Measurements from ENCODE around the gene CD55.

The CD55 gene

DNA sequence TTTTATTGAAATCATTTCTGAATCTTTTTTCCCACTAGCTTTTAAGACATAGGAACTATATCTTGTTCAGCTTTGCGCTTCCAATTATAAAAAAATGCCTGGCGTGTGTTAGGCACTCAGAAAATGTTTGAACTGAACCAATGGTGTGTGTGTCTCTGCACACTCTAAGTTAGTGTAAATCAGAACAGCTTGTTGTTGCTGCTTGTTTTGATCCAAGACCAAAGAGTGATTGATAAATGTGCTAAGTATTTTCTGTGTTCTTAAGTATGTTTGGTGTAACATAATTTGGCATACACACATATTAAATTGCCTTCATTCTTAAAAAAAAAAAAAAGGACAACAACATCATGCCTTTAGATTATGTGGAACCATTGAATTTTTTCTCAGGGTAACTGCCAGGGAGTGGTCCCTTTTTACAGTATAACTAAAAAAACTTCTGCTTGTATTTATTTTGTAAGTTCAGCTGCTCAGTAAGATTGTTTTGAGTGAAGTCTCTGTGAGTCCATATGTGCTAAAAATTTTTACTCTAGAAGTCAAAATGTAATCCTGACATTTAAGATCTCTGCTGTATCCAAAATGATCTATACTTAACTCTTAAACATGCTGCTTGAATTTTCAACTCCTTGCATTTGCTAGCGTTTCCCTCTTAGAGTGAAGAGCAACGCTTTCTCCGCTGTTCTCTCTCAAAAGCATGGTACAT is 8.7 kb downstream of the CD55 start:
- no peak for DNase-seq

DNA sequence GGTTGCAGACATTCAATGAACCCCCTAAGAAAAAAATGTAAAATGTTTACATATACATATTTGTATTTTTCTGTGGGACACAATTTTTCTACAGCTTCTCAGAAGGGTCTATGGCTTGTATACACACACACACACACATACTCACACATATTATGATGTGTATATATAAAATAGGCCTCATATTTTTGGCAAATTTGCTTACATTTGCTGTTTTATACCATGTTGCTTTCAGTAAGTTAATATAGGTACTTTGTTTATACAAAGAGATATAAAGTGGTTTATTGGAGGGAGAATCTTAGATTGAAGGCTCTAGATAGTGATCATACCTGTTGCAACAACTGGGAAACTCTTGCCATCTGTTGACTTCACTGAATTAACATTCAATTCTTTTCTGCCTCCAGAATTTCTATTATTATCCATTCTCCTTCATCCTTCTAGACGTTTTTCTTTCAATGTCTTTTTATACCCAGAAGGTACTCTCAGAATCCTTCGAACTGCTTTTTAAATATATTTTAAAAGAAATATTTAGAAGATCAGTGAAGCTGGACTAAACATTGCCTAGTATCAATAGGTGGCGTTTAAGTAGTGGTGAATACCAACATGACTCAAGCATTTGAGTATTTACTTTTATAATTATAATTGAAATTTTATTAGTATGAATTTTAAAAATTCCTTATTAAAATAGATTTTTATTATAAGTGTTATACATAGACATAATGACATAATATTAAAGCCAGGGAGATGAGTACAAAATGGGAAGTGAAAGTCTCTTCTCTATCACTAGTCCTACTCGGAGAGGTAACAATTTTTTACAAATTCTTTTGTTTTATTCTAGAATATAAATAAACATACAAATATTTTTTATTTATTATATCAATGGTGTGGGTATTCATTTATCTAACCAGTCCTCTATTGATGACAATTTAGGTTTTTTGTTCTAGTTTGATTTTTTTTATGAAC is 10.2 kb downstream of the CD55 start:
- DNase-seq = no peak

DNA sequence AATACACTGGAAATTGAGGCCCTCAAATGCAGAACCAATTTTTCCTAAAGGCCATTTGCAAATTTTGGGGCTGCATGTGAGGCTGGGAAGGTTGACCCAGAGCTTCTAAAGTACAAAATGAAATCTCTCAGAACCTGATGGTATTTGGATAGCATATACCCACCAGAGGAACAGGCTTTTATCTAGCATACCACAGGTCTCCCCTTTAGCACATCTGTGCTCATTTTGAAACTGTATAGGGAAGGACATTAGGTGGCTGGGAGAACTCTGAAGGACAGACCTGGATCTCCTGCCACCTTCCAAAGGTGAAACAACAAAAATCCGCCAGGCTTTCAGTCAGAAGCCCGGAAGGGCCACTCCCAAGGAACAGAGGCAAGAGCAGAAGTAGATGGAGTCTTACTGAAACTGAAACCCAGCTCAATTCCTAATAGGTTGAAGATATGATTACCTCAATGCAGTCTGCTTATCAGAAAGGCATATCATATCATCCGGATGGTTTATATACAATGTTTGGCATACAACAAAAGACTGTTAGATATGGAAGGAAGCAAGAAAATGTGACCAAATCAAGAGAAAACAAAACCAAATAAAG is 11.6 kb downstream of the CD55 start:
- no peak for DNase-seq

DNA sequence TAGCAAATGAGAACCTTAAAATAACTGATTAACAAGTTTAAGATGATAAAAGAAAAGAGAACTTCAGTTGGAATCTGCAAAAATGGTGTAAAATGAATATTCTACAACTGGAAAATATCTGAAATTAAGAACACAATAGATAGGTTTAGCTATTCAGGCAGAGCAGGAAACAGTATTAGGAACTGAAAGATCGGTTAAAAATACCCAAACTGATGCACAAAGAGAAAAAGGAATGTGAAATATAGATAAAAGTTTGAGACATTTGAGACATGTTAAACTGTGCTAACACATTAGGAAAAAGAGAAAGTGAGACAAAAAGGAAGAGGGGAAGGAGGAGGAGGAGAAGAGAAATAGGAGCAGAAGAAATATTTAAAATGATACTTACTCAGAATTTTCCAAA is 12.1 kb downstream of the CD55 start:
- no peak for DNase-seq

DNA sequence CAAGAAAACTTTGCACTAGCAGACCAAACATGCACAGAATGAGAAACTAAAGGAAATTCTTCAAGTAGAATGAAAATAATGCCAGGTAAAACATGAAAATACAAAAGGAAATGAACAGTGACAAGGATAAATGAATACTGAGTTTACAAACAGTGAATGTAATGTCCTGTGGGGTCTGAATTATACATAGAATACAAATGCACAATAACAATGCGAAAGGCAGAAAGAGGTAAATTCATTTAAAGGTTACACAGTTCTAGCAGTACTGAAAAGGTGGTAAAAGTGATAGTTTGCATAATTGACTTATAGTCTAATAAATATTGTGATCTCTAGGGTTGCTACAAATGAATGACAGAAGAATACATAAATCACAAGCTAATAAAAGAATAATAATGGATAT is 12.9 kb downstream of the CD55 start:
- DNase-seq = no peak

DNA sequence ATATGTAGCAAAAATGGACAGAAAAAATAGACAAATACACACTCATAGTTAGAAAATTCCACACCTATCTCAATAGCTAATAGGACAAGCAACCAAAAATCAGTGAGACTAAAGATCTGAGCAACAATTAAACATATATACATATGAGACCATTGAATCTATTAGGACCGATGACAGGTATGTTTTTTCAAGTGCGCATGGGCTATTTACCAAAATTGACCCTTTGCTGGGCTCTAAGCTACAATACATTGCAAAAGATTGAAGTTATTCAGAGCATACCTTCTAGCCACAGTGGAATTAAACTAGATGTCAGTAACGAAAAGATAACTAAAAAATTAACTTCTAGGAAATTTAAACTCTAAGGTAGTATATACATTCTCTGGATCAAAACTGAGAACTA is 13.7 kb downstream of the CD55 start:
- DNase-seq = no peak

DNA sequence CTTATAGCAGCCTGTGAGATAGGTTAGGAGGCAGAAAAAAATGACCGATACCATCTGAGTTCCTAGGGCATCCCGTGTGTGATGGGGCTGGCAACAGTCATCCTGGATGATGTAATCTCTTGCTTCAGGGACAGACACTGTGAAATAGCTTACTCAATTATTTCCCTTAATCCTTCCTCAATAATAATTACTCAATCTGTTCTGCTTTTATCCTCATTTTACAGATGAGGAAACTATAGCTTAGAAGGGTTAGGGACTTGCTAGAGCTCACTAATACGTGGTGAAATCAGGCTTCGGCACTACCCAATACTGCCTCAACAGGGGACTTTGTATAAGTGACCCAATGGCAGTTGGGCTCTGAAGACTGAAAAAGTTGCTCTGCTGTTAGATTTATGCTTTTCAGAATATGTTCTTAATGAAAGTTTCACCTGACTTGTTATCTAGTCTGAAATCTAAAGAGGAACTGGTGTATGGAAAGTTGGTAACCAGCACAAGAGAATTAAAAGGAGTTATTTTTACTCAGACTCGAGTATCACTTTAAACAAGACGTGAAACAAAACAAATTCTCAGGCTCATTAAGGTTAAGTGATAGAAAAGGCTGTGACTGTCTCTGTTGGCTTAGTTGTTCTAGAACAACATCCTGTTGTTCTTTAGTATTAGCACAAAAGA is 14.4 kb downstream of the CD55 start:
- no peak for DNase-seq

DNA sequence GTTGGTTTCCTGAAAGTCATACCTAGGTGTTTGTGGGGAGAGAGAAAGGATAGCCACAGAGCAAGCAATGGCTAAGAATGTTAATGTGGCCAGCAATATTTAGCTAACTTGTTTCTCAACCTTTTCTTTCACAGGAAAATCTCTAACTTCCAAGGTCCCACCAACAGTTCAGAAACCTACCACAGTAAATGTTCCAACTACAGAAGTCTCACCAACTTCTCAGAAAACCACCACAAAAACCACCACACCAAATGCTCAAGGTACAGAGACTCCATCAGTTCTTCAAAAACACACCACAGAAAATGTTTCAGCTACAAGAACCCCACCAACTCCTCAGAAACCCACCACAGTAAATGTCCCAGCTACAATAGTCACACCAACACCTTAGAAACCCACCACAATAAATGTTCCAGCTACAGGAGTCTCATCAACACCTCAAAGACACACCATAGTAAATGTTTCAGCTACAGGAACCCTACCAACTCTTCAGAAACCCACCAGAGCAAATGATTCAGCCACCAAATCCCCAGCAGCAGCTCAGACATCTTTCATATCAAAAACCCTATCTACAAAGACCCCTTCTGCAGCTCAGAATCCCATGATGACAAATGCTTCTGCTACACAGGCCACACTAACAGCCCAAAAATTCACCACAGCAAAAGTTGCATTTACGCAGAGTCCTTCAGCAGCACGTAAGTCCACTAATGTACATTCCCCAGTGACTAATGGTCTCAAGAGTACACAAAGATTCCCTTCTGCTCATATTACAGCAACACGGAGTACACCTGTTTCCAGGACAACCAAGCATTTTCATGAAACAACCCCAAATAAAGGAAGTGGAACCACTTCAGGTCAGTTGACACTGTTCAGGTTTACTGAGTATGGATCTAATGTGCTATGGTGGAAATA is 15.3 kb downstream of the CD55 start:
- DNase-seq = no peak

DNA sequence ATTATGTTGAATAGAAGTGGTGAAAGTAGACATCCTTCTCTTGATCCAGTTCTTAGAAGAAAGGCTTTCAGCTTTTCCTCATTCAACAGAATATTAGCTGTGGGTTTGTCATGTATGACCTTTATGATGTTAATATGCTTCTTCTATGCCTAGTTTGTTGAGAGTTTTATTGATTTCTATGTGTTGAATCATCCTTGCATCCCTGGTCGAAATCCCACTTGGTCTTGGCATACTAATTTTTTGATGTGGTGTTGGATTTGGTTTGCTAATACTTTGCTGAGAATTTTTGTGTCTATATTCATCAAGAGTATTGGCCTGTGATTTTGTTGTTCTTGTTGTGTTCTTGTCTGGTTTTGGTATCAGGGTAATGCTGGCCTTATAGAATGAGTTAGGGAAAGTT is 20.9 kb downstream of the CD55 start:
- DNase-seq = no peak

DNA sequence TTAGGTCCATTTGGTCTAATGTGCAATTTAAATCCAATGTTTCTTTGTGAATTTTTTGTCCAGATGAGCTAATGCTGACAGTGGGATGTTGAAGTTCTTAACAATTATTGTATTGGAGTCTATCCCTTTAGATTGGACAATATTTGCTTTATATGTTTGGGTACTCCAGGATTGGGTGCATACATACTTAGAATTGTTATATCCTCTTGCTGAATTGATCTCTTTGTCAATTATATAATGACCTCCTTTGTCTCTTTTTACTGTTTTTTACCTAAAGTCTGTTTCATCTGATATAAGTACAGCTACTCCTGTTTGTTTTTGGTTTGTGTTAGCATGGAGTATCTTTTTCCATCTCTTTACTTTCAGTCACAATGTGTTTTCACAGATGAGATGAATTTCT is 22.2 kb downstream of the CD55 start:
- DNase-seq = no peak

DNA sequence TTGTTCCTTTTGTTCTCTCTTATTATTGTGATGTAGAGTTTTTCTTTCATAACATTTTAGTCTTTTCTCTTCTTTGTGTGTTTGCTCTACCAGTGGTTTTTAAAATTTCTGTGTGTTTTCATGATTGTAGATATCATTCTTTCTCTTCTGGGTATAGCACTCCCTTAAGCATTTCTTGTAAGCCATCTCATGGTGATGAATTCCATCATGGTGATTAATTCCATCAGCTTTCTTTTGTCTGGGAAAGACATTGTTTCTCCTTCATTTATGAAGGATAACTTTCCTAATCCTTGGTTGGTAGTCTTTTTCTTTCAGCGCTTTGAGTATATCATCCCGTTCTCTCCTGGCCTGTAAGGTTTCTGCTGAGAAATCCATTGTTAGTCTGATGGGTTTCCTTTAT is 22.7 kb downstream of the CD55 start:
- DNase-seq = no peak

DNA sequence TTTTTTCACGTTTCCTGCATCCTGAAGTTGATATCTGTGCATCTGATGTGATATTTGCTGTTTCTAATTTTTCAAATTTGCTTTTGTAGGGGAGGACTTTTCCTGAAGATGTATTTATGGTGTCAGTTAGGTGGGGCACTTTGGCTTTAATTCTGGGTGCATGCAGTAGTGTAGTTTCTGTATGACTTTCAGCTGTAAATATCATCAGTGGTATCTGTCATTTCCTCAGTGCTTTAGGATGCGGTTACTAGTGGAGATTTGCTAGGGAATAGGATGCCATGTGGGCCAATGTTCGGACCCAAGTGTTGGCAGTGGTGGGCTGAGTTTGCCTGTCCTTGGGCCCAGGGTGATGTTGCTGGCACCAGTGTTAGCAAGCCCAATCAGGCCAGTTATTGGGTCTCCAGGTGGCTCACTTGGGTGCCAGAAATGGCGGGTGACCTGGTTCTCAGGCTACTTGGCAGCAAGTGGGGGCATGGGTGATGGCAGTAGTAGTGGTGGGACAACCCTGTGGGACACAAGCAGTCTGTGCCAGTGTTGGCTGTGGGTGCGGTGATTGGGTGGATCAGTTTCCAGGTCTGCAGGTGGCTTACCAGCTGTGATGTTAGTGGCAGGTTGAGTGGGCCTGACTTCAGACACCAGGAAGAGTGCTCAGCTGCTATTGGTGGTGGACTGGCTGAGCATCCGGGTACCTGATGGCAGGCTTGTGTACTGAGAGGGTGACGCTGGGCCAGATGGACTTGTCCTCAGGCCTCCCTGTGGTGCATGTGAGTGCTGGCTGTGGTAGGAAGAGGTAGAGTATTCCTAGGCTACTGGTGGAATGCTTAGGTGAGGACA is 24.4 kb downstream of the CD55 start:
- no peak for DNase-seq

DNA sequence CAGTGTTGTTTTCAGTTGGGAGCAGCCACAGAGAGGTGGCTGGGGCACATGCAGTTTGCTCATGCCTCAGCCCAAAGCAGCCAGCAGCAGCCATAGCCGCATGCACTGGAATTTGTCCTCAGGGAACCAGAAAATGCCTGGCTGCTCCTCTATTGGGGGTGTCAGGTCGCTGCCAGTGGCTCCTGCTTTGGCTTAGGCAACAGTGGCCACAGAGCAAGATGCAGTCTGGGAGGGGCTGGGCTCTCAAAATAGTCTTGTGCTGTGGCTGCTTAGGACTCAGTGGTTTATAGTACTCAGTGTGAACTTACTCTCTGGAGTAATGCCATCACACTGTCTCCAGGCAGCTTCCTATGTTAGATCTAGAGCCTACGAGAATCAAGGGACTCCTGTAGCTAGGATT is 25.0 kb downstream of the CD55 start:
- DNase-seq = no peak

DNA sequence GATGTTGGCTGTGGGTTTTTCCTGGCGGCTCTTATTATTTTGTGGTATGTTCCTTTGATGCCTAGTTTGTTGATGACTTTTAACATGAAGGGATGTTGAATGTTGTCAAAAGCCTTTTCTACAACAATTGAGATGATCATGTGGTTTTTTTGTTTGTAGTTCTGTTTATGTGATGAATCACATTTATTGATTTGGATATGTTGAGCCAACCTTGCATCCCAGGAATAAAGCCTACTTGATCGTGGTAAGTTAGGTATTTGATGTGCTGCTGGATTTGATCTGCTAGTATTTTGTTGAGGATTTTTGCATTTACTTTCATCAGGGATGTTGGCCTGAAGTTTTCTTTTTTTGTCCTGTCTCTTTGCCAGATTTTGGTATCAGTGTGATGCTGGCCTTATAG is 28.5 kb downstream of the CD55 start:
- DNase-seq = no peak

DNA sequence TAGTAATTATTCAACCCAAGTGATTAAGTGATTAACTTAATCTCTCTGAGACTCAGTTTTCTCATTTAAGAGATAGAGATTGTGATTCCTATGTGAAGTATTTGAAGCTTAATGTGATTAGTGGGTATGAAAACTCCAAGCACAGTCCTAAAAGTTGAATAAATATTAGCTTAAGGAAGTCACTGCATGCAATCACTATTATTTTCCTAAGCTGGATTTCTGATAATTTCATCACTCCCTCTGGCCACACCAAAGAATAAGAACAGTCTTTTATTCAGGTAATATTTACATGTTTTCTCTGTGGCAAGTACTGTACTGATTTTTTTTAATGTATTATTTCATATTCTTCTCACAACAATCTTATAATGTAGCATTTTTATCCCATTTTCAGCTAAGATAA is 31.1 kb downstream of the CD55 start:
- no peak for DNase-seq

DNA sequence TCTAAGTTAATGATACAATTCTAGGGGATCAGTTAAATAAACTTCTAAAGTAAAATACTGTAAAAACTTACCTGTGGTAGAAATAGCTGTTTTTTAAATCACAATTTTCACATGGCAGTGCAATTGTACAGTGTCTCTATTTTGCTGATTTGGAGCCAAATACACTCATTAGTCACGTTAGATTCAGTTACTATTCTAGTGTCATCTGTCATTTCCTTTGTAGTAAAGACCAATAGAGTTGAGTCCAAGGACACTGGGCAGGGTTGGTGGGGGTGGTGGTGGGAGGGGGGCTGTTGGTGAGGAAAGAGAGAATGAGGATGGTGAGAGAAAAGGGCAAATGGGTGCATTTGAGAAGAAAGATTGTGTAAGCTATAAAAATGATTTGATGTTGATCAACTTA is 33.6 kb downstream of the CD55 start:
- DNase-seq = no peak

DNA sequence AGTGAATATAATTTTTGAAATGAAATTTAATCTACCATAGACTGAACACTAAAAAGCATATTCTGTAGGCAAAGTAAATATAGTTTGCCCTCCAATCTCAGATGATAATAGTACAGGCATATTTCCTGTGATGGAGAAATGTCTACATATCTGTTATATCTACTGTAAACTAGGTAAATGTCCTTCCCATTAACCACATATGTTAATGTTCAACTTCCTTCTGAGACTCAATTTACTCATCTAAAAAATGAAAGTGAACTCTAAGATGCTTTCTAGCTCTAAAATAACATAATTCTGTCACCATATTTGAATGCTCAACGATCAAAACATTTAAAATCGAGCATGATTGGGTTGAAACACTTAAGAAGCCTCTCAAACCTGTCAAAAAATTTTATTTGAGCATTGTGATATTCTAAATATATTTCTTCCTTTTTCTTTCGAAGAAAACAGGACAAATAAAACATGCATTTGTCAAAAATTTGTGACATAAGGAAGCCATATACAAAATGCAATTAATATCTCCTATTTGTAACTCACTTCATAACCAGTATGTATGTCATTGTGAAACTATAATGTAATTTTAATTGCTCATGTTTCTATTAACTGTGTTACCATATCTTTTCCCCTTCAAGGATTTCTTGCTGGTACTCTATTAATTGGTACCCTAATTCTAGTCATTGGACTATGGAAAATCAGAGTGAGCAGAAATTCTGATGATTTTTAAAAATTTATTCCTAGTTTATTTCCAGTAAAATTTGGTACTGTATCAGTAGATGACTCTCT is 34.2 kb downstream of the CD55 start:
- no peak for DNase-seq

DNA sequence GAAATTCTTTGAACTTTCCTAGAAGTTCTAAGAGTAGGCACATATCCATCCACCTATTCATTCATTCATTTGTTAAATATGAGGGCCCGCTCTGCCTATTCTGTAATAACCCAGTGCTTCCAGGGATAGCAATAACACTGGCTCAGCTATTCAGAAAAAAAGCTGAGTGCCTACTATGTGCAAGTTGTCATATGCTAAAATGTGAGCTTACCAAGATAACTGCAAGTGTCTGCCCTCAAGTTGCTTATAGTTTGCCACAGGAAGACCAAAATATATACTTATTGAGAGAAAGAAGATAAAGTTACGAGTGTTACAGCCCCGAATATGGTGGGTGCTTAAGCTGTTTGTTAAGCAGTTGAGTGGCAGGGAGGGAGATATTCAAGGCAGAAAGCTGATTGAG is 39.6 kb downstream of the CD55 start:
- no peak for DNase-seq

DNA sequence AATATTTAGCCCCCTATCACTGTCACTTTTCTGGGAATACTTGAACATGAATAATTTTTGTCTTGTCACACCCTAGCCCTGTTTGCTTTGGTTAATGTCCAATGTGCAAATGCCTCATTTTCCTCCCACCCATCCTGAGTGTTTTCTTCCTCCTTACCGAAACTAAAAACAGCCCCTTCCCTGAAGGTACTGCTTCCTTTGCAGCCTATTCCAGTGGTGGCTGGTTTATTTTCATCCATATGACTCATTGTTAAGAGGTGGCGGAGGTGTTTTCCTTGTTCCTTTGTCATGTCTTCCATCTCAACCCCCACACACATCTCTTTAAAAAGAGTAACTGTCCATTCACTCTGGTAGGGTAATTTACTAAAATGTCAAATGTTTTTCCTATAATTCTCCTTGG is 40.4 kb downstream of the CD55 start:
- DNase-seq = no peak

Data from activated CD4-positive, alpha-beta T cell treated with anti-CD3 and anti-CD28 coated beads for 4 hours (primary cell).